Esophagus mucosa (tissue), 1 donor: Measurements from ENCODE around the gene FAM89A. TPM values are rescaled to one million over a fixed set of nuclear protein-coding genes. Genes with fewer than 3 reads are reported as not detected.
A peak's percentile ranks its signal among the peaks of the same experiment; 100 is the strongest.
"Not testable (repeated sequence)": the region's sequence is repeated elsewhere in the genome, so short reads cannot be mapped to it uniquely, and the experiment has no call there.

Source experiments
- ATAC-seq: fragments of 200-7000 bp; cut with Tn5 transposase; one replicate; pipeline ENCODE4 v1.9.1; 2020
- total RNA-seq: library from RNA; stranded (reverse); gene quantifications from one replicate; pipeline ENCODE4 v1.2.4, GENCODE V29; 2023
- donor health status: DM: yes; HTN: yes; CAD: no.

FAM89A gene
- total RNA-seq, 1 donor from 2014 or later, result 12.4 TPM

DNA sequence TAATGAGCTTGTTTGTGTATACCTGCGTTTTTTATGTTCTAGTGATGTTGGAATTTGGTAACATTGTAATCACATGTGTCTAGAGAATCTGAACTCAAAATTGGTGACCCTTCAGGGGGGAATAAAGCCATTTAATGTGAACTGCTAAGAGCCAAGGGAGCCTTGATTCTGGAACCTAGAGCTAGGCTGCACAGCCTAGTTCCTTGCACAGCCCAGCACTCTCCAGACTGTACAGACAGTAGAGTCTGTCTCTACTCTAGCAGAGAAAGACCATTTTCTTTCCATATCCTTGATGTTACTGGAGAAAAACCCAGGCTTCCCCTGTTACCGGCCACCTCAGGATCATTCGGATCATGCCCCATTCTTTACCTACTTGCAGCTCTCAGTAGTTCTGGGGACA lies 52.6 kb downstream of the FAM89A start:
- no peak for ATAC-seq

DNA sequence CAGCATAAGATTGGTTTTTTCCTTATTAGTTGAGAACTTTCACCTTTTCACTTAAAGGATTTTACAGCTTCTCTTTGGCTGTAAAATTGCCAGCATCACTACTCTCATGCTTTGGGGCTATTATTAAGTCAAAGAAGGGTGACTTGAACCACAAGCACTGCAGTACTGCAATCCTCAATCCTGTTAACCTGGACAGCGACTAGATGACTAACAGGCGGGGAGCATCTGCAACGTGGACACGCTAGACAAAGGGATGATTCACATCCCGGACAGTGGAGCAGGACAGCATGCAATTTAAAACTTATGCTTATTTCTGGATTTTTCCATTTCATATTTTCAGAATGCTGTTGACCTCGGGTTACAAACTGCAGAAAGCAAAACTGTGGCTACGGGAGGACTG lies 53.1 kb downstream of the FAM89A start:
- ATAC-seq, result peak; percentile 62

DNA sequence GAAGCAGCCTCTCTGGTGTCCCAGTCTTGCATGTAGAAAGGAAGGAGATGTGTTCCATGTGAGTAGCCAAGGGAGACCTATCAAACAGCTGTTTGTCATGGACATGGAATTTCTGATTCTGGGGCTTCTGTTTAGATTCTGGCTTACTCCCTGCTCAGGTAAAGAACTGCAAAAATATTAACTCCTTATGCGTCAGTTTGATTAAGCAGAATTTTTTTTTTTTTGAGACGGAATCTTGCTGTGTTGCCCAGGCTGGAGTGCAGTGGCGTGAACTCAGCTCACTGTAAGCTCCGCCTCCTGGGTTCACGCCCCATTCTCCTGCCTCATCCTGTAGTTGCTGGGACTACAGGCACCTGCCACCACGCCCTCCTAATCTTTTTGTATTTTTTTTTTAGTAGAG lies 54.3 kb downstream of the FAM89A start:
- ATAC-seq, result no peak

DNA sequence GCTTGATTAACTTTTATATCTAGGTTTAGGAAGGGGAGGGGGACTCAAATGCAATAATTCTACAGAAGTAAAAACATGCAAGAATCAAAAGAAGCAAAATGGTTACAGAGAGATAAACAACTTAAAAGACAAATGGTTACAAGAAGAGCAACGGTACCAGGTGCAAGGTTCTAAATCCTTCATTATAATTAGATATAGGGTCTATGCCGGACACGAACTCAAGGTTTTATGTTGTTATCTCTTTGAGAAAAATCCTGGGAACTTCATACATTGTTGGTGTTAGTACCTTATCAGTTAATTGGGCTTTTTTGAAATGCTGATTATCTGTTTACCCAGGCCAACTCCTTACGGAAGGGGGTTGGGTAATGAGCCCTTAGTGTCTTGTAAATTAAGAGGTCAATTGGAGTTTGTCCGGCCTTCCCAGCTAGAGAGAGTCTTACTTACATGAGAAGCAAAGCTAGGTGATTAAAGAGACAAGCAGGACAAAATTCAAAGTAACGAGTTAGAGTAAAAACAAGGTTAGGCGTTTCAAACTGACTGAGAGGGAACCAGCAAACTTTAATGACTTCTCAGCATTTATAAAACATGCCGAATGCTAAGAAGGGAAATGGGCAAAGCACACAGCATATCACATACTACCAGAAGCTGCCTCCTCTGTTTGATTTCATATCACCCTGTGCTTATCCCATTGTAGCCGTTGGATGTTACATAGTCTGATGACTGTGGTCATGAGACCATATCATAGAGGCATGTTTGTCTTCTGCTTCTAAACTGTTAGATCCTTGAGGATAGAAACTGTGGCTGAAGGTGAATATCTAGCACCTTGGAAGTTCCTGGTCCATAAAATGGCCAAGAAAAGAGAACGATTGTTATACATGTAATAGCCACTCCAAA lies 55.2 kb downstream of the FAM89A start:
- not testable (repeated sequence) for ATAC-seq

DNA sequence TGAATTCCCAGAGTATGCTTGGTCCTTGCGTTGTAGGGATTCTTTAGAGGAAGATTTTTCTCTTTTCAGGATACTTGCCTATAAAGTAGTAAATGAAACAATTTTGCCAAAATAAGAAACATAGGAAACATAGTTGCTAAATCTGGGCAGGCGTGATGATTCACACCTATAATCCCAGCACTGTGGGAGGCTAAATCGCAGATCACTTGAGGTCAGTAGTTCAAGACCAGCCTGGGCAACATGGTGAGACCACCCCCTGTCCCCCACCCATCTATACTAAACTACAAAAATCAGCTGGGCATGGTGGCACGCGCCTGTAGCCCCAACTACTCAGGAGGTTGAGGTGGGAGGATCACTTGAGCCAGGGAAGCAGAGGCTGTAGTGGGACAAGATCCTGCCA lies 56.2 kb downstream of the FAM89A start:
- ATAC-seq, result no peak

DNA sequence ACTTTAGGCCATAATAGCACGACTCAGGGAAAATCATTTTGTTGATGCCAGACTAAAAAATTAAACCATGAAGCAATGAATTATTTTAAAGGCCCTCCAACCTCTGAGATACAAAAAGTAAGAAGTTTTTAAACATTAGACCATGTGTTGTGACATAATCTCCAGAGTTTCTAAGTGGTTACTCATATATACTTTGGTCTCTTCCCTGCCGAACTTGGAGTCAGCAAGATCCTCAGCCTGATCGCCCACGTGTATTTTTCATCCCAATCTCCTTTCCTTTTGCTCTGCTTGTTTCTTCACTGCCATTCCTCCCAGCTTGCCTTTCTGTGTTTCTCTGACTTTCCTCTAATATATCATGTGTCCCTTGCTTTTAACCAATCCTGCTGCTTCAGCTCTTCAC lies 57.4 kb downstream of the FAM89A start:
- no peak for ATAC-seq

DNA sequence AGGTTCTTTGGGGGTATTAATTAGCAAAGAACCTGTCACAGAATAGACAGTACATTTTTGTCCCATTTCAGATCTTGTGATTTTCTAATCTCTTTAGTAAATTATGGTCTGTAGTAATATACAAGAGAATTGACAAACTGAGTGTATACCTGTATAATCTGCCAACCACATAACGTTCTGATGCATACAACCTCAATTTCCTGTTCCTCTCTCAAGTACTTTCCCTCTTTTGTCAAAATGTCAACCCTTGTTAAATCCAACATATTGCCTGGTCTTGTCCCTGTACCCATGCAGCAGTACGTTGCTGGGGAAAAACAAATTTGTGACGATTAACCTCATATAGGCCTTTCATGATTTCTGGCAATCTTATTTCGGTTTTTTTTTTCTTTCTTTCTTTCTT lies 60.1 kb downstream of the FAM89A start:
- ATAC-seq, result no peak

DNA sequence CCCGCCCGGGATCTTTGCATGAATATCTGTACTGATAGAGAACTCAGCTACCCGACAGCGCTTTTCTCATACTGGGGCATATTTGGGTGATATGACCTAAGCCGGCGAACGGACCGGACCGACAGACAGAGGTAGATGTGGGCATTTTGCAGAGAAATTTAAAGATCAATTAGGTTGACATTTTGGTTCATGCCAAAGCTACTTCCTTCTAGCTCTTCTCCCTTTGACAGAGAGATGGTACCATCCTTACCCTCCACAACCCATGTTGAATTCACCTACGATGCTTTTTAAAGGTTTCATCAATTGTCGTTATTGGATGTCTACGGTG lies 60.7 kb downstream of the FAM89A start:
- ATAC-seq, result no peak

DNA sequence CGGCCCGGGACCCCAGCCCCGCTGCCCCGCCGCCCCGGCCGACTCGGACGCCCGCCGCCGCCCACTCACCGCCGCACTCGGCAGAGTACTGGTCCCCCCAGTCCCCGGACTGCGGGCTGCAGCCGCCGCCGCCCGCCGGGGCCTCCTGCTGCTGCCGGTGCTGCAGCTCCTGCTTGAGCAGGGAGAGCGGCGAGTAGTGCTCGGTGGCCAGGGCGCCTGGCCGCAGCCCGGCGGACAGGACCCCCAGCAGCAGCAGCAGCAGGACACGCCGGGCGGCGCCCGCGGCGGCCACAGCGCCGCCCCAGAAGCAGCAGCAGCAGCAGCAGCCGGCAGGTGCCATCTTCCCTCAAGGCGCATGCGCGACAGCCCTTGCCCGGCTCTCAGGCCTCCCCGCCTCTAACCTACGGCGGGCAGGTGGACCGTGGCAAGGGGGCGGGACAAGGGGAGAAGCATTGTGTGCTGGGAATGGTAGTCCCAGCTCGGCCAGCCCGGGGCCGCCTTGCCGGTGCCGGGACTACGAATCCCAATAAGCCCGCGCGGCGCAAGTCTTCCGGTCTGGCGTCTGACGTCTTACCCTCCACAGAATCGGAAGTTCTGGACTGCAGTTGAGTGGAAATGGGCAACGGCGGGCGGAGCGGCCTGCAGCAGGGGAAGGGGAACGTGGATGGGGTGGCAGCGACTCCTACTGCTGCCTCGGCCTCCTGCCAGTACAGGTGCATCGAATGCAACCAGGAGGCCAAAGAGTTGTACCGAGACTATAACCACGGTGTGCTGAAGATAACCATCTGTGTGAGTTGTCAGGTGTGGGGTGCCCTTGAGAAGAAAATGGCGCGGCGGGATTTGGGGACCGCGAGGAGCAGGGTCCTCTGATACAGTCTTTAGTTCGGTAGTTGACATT lies 61.3 kb downstream of the FAM89A start, which contains the start of the genes ARV1 and TTC13:
Gene ARV1 (plus strand): TSS at position 604 of the 898 bp plus-strand sequence. CDS start 12 bp downstream, at position 616.
Gene TTC13 (minus strand): TSS at position 371 of the 898 bp plus-strand sequence. CDS start 31 bp downstream, at position 340.
- ATAC-seq, result peak; percentile 100

DNA sequence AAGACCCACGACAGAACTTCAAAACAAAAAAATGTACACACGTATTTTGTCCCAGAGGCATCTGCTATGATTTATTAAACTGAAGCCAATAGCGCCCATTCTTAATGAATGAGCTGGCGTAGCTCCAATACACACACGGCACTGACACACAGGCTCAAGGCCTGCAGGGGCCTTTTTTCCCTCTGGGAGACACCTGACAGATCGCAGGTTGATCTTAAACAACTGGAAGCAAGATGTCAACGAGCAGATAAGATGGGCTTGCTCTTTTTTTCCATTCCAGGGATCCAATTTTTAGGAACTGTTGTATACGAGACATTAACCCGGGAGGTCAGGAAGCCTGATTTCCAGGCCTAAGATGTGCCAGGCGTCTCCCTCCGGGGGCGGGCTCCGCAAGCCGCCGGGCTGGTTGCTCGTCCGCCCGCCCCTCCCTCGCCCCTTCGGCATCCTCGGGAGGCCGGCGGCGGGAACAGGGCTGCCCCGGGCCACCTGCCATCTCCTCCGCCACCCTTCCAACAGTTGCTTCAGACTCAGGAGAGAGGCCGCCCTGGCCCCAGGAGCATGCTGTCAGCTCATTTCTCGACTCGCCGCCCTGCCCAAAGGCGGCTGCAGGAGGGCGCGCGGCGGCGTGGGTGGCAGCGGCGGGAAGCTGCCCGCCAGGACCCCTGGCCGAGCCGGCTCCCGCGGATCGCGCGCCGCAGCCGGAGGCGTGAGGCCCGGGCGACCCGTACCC lies 62.1 kb downstream of the FAM89A start:
- no peak for ATAC-seq

DNA sequence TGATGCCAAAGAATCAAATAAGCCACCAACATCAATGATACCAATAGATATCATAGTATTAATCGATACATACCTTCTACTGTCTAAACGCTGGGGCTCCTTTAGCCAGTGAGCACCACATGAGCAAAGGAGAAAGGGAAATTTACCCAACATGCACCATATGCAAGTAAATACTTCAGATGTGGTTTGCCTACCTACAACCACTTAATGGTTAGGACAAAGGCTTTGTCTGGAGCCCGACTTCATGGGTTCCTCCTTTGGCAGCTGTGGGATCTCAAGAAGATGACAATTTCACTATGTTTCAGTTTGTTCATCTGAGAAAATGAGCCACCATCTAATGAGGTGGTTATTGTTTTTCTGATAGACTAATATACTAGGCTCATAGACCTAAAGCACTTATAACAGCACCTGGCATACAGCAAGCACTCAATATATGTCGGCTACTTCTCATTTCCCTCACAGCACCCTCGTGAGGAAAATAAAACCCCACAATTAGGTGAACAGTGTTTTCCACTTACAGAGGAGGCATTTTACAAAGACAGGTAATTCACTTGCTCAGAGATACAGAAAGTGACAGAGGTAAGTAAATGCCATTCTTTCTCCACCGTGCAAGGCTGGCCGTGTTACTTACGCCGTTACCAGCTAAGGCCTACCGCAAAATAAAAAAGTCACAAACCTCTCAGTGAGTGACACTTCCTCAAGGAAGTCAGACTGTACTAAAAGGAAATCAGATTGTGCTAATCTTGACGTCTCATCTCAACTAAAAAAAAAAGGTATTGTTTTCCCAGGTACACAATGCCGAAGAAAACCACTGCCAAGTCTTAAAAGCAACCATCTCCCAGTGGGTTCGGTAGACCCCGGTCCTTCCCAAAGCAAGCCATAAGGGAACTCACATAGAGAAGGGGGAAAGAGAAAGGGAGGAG lies 63.0 kb downstream of the FAM89A start:
- ATAC-seq, result no peak

DNA sequence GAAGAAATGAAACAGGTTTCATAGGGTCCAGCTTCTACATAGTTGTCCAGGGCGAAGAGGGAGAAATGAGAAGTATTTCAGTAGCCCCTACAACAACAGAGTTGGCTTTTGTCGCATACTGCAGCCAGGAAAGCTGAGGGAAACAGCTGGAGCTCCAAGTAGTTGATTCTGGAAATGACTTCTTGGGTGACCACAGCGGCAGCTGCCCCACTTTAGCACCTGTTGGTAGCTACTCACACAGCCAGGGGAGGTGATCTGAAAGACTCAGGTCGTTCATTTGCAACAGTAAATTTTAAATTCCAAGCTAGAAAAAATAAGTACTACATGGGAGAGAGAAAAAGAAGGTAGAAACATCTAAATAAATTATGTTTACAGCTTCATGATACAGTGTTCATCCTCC lies 63.7 kb downstream of the FAM89A start:
- no peak for ATAC-seq

DNA sequence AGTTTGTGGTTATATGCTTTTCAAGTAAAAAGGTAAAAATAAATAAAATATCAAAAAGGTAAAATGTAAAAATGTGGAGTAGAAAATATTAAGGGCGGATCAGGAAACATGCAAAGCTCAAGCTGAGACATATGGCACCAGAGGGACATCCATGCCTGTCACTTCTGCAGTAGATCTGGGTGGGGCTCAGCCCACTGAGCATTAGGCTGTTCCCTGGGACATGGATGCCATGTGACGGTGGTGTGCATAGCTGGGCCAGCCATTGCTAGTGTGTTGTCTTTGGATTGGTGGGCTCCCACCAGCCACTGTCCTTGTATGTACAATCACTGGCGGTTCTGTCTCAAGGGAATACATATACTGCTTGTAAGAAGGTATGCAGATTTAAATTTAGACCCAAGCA lies 64.4 kb downstream of the FAM89A start:
- ATAC-seq, result no peak

DNA sequence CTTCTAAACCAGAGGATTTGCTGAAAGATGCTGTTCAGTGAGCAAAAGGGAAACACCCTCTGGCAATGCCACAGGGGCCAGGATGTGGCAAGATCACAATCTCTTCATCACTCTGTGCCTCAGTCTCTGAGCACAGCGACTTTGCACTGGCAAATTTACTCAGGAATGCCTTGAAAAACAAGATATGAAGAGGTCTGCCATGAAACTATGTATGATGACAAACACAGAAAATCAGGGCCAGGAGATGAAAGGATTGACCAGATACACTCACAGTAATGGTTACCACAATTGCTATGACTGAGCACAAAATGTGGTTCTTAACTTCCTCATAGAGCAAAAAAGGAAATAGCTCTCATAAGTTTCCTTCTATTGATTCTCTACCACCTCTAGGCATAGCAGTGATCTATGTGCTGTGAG lies 67.2 kb downstream of the FAM89A start:
- peak; percentile 30 for ATAC-seq

DNA sequence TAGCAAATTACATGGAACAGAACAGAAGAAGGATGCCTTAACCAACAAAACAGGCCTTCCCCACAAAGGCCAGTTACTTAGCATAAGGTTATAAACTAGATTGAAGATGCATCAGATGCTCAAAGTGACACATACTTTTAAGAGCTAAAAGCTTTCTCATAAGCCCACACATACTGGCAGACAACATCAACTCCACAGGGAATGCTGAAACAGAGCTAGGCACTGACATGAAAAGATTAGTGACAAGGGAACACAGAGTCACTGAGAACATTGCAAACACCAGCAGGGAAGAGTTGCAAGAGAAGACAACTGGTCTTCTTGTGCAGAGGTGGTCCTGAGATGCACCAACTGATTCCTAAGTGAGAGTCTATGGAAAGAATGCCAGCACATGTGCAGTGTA lies 68.3 kb downstream of the FAM89A start:
- ATAC-seq, result no peak

DNA sequence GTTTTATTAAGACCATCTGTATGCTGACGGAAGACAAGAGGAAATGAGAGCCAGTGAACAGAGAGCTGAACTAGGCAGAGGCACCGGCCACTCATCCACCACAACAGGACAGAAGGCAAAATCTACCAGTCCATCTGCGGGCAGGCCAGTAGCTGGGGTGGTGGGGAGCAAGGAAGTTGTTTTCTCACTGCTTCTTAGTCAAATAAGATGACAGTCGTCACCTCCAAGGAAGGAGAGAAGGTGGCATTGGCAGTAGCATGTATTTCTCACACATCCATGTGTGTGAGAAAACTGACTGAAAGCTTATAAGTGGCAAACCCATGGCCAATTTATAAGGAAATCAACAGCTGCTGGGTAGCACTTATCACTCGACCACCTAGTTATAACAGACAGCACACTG lies 69.6 kb downstream of the FAM89A start:
- ATAC-seq, result no peak

Other genes starting within 250 kb of the FAM89A start
- gene C1orf198, start 171.7 kb downstream of the FAM89A start, total RNA-seq, result 15.1 TPM
- gene TTC13, start 61.4 kb downstream of the FAM89A start, total RNA-seq, result 6.6 TPM
- gene ARV1, start 61.2 kb downstream of the FAM89A start, total RNA-seq, result 17.3 TPM
- gene TRIM67, start 121.8 kb upstream of the FAM89A start, total RNA-seq, result not detected
- 20.6 TPM for gene GNPAT, start 201.0 kb upstream of the FAM89A start, total RNA-seq